DOHH2 (cell line): ENCODE results near the gene PITRM1.

Source experiments
- EZH2phosphoT487 ChIP-seq: fragments of 200-600 bp; sonication (generic); IDR thresholded peaks from 2 replicates; pipeline ENCODE4 v1.6.1; 2017; ENCODE audit warnings: borderline replicate concordance, mild to moderate bottlenecking, antibody characterized with exemption, low read length, moderate library complexity, mixed read lengths
- TF ChIP-seq, protein P1 (sequence below): fragments of 200-600 bp; sonication (generic); IDR thresholded peaks from one replicate; pipeline ENCODE4 v1.5.1; 2014; ENCODE audit warnings: antibody characterized with exemption, mild to moderate bottlenecking, low read depth, low read length; ENCODE audit not compliant: poor library complexity, severe bottlenecking

DNA sequence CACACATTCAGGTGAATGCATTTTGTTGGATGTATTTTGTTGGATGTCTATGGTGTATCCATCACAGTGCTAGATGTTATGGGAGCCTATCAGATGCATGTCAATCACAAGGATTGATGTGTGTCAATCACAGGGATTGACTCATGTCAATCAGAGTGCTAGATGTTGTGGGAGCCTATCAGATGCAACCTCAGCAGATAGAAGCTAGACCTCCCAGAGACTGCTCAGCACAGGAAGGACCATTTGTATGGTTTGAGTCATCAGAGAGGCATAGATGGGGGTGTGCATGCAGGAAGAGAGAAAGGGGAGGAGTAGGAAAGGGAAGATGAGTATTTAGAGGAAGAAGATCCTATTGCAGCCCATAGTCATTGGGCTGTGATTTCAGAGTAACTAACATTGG is 48.3 kb upstream of the PITRM1 start:
- TF ChIP-seq, protein P1, sequence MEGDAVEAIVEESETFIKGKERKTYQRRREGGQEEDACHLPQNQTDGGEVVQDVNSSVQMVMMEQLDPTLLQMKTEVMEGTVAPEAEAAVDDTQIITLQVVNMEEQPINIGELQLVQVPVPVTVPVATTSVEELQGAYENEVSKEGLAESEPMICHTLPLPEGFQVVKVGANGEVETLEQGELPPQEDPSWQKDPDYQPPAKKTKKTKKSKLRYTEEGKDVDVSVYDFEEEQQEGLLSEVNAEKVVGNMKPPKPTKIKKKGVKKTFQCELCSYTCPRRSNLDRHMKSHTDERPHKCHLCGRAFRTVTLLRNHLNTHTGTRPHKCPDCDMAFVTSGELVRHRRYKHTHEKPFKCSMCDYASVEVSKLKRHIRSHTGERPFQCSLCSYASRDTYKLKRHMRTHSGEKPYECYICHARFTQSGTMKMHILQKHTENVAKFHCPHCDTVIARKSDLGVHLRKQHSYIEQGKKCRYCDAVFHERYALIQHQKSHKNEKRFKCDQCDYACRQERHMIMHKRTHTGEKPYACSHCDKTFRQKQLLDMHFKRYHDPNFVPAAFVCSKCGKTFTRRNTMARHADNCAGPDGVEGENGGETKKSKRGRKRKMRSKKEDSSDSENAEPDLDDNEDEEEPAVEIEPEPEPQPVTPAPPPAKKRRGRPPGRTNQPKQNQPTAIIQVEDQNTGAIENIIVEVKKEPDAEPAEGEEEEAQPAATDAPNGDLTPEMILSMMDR: no peak
- no peak for TF ChIP-seq EZH2phosphoT487
